NK-92 (cell line): ENCODE results near the gene GIT2.
"Not testable (repeated sequence)": the region's sequence is repeated elsewhere in the genome, so short reads cannot be mapped to it uniquely, and the experiment has no call there.

Experiments
- DNase-seq: peaks from one replicate; lab custom pipeline; 2025; ENCODE audit not compliant: unreplicated experiment; lab: John Stamatoyannopoulos, UW

GIT2 gene

DNA sequence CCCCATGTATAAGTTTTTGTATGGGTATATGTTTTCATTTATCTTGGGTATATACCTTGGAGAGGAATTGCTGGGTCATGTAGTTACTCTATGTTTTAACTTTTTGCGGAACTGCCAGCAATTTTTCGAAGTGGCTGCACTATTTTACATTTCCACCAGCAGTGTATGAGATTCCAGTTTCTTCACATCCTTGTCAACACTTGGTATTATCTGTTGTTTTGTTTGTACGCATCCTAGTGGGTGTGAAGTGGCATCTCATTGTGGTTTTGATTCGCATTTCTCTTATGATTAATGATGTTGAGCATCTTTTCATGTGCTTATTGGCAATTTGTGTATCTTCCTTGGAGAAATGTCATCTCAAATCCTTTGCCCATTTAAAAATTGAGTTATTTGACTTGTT is 9.9 kb upstream of the GIT2 start:
- DNase-seq = no peak

DNA sequence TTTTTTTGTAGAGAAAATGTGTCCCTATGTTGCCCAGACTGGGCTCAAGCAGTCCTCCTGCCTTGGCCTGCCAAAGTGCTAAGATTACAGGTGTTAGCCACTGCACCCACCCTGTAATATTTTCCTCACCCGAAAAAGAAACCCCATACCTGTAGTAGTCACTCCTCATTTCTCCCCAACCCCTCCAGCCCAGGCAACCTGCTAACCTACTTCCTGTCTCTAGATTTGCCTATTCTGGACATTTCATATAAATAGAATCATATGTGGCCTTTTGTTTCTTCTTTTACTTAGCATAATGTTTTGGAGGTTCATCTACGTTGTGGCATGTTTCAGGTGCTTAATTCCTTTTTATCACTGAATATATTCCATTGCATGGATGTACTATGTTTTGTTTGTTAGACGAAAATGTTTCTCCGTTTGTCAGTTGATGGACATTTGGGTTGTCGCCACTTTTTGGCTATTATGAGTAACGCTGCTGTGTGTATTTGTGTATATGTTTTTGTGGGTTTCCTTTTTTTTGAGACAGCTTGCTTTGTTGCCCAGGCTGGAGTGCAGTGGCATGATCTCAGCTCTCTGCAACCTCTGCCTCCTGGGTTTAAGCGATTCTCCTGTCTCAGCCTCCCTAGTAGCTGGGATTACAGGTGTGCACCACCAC is 9.3 kb upstream of the GIT2 start:
- no peak for DNase-seq

DNA sequence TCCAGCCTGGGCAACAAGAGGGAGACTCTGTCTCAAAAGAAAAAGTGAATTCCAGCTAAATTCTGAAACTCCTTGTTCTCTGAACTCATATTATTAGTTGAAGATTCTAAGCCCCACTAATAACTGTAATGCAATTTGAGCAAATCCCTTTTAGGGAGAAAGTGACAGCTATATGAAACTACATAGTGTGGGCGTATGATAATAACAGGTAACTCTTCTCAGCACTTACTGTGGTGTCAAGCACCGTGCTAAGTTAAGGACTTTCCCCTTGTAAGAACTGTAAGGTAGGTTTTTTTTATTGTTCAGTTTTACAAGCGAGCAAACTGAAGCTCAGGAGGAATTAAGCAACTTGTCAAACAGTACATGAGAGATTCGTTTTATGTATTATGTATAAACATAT is 8.4 kb upstream of the GIT2 start:
- no peak for DNase-seq

DNA sequence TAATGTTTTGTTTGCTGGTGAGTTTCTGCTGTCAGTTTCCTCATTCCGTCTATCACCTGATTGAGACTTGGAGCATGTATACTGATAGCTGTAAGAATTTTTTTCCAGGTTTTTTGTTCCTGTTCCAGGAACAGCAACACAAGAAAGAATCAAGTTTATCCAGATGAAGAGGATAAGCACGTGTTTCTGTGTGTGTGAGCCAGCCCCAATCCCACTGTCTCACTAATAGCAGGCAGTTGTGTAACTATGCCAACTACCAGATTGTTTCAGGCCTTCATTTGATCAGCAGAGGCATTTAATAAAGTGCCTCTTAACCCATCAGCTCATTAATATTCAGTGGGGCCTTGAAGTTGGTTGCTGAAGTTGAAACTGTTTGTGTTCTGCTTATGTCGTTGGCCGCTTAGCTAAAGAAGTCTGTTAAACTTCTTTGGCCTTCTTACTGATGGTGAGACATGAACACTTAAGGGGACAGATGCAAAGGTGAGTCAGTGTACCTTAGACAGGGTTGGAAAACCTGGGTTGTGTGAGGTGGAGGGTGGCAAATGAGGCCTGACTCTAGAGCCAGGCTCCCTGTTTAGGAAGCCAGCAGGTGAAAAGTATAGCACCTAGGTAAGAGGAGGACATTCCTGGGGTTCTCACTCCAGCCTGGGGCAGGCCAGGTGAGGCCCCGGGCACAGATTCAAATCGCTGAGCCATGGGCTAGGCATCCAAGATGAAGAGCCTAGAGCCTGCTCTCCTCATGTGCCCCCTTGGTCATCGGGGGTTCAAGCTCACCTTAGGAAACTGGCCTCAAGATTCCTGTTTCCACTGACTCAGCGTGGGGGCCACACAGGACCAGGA is 6.7 kb upstream of the GIT2 start:
- DNase-seq = no peak

DNA sequence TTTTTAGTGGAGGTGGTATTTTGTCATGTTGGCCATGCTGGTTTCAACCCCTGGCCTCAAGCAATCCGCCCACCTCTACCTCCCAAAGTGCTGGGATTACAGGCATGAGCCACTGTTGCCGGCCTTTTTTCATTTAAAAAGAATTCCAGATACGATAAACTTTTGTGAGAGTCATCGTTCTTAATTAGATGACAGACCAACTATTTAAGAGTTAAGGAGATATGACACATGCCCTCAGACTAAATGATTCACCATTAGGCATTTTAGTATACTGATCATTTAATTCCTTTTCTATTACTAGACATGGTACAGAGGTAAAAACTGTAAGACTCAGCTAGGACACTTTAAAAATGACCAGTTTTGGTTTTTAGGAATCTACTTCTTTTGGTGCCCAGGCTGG is 5.4 kb upstream of the GIT2 start:
- DNase-seq = no peak

DNA sequence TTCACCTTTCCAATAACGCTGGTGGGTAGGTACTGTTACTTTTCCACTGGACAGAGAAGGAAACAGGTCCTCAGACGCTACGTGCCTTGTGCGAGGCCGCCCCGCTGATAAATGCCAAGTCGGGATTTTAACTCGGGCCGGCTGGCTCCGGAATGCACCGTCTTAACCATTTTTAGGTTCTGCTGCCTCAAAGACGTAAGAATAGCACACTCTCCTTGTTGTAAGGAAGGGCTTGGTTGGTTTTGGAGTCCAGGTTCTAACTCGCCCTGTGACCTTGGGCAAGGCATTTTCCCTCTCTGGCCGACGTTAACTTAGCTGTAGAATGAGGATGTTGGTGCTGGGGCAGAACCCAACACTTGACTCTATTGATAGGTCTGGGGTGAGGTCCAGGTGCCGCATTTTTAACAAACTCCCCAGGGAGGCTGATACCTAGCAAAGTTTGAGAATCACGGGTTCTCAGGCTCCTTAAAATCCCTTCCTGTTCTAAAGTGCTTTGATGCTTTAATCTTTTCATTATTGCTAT is 3.9 kb upstream of the GIT2 start:
- DNase-seq = no peak

DNA sequence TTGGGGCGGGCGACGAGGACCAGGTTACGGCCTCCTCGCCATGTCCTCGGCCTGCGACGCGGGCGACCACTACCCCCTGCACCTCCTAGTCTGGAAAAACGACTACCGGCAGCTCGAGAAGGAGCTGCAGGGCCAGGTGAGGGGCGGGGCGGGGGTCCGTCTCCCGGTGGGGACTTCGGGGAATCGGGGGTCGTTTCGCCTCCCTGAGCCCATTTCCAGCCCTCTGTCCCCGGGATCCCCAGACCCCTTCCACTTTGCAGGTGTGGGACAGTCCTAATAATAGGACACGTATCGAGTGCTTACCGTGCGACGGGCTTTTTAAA is 3.4 kb upstream of the GIT2 start:
- DNase-seq = no peak

DNA sequence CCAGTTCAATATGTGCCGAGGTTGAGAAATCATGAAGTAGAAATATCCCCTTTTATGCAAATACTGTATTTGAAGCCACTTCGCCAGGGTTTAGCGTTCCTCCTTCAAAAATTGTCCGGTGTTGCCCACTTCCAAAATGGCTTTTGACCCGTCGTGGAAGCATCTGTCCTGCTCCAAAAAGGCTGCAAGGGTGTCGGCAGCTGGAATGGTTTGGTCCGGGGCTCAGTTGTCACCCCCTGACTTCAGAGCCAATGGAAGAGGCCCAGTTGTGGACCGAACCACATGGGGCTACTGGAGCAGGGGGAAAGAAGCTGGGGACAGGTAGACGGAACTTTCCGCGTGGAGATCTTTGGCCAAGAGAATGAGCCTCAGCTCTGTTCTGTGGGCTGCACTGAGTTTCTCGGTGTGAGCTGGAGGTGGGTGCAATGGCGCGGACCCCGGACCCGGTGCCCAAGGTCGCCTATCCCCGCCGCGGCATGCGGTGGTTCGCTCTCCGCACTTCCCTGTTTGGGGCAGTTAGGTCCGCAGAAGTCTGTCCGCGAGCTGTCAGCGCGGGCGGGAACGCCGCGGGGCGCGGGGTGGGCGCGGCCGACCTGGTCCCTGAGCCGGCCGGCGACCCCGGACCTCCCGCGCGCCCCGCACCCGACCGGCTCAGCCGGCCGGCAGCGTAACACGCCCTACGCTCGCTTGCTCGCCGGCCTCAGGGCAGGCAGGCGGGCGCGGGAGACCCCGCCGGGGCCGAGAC is 2.9 kb upstream of the GIT2 start, which contains the start of gene ANKRD13A:
TSS of gene ANKRD13A (plus strand) at position 527 of the 745 bp plus-strand sequence. CDS start 259 bp downstream, outside the sequence.
- peak; percentile 24 for DNase-seq

DNA sequence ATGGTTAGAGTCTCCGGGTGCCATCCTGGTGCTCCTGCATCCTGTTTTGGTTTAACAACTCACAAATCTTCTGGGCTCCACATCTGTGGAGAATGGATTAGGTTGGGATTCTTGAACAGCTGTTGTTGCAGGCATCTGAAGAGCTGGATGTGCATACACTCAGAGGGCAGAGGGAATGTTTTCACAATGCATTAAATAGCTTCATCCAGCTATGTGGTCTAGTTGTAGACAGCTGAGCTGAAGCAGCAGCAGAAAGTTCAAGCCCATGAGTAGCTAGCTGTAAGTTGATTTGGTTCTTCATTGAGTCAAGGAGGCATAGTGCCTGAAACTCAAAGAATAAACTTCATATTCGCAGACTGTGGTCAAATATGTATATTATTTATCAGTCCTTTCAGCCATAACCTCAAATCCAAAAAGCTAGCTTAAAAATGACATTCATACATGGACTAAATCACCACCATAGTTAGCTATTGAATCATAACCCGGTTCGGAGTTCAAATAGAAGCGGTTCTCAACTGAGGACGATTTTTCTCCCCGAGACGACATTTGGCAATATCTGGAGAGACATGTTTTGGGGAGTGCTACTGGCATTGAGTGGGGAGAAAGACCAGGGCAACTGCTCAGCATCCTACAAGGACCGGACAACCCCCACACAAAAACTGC is 2.2 kb upstream of the GIT2 start:
- DNase-seq = no peak

DNA sequence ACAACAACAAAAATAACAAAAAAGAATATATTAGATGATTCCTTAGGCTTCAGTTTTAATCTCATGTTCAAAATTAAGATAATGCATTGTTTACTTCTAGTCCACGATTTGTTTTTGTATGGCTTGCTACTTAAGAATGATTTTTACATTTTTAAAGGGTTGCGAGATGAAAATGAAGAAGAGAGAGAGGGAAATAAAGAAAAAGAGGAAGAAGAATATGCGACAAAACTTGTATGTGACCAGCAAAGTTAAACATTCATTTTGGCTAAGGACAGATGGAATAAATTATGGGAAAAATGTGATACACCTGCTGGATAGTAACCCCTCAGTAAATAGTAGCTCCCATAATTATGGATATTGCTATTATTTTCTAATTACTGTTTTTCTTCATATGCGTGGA is 1.2 kb upstream of the GIT2 start:
- no peak for DNase-seq

DNA sequence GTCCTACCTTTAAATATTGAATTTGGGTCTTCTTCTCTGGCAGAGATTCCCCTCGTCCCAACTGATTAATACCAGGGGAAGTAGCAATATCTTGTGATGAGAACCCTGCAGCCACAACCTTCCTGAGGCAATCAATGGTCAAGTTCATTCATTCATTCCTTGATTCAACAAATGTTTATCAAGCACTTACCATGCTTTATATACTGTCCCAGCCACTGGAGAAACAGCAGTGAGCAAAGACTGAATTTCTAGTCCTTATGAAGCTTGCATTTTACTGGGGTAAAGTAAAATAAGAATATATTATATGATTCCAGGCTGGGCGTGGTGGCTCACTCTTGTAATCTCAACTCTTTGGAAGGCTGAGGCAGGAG is 300 bp upstream of the GIT2 start:
- DNase-seq = no peak

DNA sequence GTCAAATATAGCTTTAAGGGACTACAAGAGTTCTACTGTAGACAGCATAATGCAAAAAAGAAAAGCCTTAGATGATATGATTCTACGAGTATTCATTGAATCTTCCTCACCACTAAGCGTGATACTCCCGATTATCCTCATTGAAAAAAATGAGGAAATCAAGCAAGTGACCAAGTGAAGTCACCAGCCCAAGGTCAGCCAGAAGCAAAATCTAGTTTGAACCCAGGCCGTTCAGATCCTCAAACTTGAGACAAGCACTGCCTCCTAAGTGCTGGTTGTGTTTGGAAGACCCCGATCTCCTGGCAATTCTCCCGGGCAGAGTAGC is 845 bp downstream of the GIT2 start:
- DNase-seq = no peak

DNA sequence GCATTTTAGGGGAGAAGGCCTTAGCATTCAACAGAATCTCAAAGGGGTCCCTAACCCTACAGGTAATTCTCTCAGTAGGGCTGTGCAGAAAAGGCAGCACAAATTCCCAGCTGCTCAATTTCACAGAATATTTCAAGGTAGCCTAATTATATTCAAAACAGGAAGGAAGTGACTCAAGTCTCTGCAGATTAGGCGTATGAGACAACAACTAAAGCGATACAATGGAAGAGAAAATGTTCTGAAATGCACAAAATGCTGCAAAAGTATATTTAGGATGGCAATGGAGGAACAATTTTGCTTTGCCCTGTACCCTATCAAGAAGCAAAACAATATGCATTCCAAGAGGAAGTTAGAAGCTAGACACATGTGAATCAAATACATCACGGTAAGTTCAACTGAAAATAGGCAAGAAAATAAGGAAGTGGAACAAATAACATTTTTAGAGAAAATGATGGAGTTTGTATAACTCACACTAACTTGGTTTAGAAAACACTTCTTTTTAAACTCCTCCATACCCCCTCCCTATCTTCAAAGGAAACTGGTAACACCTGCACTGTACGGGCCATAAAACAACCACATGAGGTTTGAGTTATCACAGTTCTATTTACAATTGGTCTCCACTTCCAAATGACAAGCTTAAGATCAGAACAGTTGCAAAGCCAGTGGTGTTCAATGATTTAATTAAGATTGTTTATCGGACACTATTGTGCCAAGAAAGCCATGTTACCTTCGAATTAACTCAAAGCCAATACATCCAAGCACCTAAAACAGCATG is 1.6 kb downstream of the GIT2 start:
- DNase-seq = no peak

DNA sequence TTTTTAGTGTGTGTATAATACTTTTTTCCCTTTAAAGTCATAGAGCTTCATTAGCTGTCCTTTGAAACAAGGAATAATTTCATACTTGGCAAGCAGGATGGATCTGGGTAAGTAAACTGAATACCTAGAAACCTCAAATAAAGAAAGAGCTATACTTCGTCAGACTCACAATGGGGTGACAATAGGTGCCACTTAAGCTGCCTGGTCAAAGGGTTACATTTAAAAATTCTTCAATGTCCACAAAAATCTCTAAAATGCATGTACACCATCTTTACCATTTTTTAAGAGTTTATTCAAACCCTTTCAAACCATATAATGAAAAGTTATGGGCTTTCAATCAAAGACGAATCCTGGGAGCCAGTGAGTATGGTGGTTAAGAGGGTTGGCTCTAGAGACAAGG is 3.1 kb downstream of the GIT2 start:
- no peak for DNase-seq

DNA sequence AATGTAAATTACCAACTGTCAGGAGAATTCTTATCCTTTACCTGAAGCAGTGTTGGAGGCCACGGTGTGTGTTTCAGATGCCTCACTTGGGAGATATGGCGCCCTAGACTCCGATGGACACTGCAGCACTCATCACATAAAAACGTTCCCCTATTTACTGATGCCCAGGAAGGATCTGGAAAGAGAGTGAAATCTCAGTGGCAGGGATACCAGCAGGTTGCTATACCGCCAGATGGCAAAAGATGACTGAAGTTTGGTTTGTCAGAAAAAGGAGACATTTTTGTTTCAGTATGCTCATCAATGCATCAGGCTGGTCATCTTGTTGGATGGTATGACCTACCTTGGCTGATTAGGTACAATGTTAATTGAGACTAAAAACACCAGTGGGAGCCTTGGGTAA is 4.6 kb downstream of the GIT2 start:
- DNase-seq = no peak

DNA sequence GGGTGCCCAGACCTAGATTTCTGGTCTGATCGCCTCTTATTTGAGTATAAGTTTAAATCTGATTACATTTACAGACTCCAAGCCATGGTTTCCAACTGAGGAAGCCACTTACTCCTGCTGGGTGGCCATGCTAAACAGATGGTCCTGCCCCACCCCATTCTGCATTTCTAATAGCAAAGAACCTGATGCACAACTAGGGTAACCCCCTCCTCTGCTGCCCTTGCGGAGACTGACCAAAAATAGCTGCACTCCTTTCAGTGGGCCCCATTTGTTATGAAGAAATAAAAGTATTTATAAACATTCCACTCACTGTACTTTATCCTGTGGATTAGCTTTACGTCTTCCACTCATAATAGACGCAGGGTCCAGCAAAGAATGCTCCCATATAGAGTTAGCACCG is 6.8 kb downstream of the GIT2 start:
- no peak for DNase-seq

DNA sequence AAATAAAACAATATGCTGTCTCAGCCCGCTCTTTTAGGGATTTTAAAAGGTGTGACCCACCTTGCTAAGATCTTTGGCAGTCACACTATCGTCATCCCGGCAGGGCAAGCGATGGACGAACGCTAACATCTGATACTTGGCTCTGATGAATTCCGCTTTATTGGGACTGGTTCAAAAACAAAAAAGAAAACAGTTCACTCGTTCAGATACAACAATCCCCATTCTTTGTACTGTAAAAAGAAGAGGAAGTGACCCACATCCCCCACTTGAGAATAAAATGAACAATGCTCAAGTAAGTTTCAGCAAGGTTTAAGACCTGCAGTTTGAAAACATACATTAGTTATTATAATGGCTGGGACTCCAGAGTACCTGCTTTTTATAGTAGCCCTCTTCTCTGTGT is 7.3 kb downstream of the GIT2 start:
- no peak for DNase-seq

DNA sequence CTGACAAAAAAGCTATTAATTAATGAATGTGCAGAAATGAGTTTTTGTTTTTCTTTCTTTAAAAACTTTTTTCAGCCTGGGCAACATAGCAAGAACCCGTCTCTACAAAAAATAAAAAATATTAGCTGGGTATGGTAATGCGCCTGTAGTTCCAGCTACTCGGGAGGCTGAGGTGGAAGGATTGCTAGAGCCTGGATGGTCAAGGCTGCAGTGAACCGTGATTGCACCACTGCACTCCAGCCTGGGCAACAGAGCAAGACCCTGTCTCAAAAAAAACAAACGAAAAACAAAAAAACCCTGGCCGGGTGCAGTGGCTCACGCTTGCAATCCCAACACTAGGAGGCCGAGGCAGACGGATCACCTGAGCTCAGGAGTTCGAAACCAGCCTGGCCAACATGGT is 7.9 kb downstream of the GIT2 start:
- DNase-seq = no peak

DNA sequence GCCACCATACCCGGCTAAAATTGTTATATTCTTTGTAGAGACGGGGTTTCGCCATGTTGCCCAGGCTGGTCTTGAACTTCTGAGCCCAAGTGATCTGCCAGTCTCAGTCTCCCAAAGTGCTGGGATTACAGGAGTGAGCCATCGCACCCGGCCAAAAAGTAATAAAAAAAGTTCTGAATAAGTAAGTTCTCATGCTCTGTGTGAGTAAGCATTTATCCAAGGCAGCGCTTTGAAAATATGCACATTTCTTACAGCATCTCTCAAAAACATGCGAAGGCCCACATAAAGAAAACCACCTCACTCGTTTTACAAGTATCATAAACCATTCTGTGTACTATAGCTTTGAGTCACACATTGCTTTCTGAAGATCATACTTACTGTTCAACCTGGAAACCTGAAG is 8.6 kb downstream of the GIT2 start:
- no peak for DNase-seq

DNA sequence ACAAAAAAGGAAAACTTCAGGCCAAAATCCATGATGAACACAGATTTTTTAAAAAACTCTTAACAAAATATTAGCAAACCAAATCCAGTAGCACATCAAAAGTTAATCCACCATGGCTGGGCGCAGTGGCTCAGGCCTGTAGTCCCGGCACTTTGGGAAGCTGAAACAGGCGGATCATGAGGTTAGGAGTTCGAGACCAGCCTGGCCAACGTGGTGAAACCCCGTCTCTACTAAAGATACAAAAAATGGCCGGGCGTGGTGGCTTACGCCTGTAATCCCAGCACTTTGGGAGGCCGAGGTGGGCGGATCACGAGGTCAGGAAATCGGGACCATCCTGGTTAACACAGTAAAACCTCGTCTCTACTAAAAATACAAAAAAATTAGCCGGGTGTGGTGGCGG is 9.9 kb downstream of the GIT2 start:
- DNase-seq = not testable (repeated sequence)
